ENCODE results near the gene RBM38. TPM values are rescaled to one million over a fixed set of nuclear protein-coding genes. Genes with fewer than 3 reads are reported as not detected.

RBM38 gene
- polyA plus RNA-seq, 2 of the 4 experiments (the other 2 are of a cell fraction), result 6.6 to 14.2 TPM

- Histone ChIP-seq H3K9me3 (no peaks in the 10 kb centered on the region), H3K27ac (no peak overlapping the region), H3K4me1 (no peaks in the 10 kb centered on the region), H3K4me3 (no peak overlapping the region), H3K4me2 (no peak overlapping the region)
- no peak for DNase-seq (ENCODE audit: low read depth in 1 of 2, low spot score in 1 of 2)
- POLR2A ChIA-PET, result interaction anchor here (0.6 kb wide), 1 partner anchor 12 kb away, joined by 3 read pairs; the partner anchor contains the start of gene RBM38
- no peak for ATAC-seq
- CTCF ChIA-PET, result interaction anchor here (2.0 to 2.6 kb wide), 3 partner anchors 10 to 96 kb away, joined by 4 to 9 read pairs (median 5); no protein-coding TSS in a partner anchor
- no peak for FAIRE-seq
- 94% methylated on average over 10 of the region's 10 CpGs for WGBS (ENCODE audit: missing lambda C conversion rate)
- TF ChIP-seq NR3C1 (IDR thresholded peaks at IDR 0.05) (no peak), BHLHE40 (IDR thresholded peaks at IDR 0.05; ENCODE audit: low read depth, low read length) (no peak), ZSCAN20 (CRISPR knock-in tag; IDR thresholded peaks at IDR 0.05) (no peak), NPAS2 (CRISPR knock-in tag; IDR thresholded peaks at IDR 0.05; ENCODE audit: borderline replicate concordance) (no peak), ZFP36 (IDR thresholded peaks at IDR 0.05; ENCODE audit: borderline replicate concordance, partially characterized antibody) (no peak), CBX8 (IDR thresholded peaks at IDR 0.05) (no peak), EHF (CRISPR knock-in tag; IDR thresholded peaks at IDR 0.05) (no peak), USF2 (IDR thresholded peaks at IDR 0.05) (no peak), HOXB5 (CRISPR knock-in tag; IDR thresholded peaks at IDR 0.05) (no peak), RARB (CRISPR knock-in tag; IDR thresholded peaks at IDR 0.05) (no peak), GATA3 (IDR thresholded peaks at IDR 0.05; ENCODE audit: borderline replicate concordance) (no peak), TFCP2L1 (CRISPR knock-in tag; IDR thresholded peaks at IDR 0.05) (no peak), POLR2AphosphoS2 (conservative IDR thresholded peaks at IDR 0.05; ENCODE audit: low read length) (no peak), HEYL (CRISPR knock-in tag; IDR thresholded peaks at IDR 0.05) (no peak), FOSL2 (IDR thresholded peaks at IDR 0.05) (no peak), FOSL2 (CRISPR knock-in tag; IDR thresholded peaks at IDR 0.05) (no peak), NFE2L2 (conservative IDR thresholded peaks at IDR 0.05; ENCODE audit: low read length) (no peak), HMGXB4 (CRISPR knock-in tag; IDR thresholded peaks at IDR 0.05; ENCODE audit: borderline replicate concordance) (no peak)
These were observed 12.0 kb downstream of the RBM38 start for GRCh38 chr20:57403216-57403615.

- no peak for FAIRE-seq
- 99% methylated on average over 9 of the region's 11 CpGs for WGBS (ENCODE audit: missing lambda C conversion rate)
- no peak for TF ChIP-seq CEBPB (IDR thresholded peaks at IDR 0.05)
- TF ChIP-seq NR3C1 (IDR thresholded peaks at IDR 0.05), result no peak
- TF ChIP-seq KDM5A (IDR thresholded peaks at IDR 0.05), result no peak
- no peak for TF ChIP-seq RFX5 (IDR thresholded peaks at IDR 0.05)
- TF ChIP-seq EHMT2 (IDR thresholded peaks at IDR 0.05; ENCODE audit: low read depth), result no peak
- no peak for TF ChIP-seq CBX8 (IDR thresholded peaks at IDR 0.05)
- no peak overlapping the region for H3K27ac ChIP-seq
- no peak for DNase-seq (ENCODE audit: low read depth in 1 of 2, low spot score in 1 of 2)
- ChIA-PET POLR2A (interaction anchor here (0.6 kb wide), 1 partner anchor 13 kb away, joined by 3 read pairs; the partner anchor contains the start of gene RBM38), CTCF (interaction anchor here (1.4 to 2.6 kb wide), 2 partner anchors 9 to 20 kb away, joined by 5 to 9 read pairs; no protein-coding TSS in a partner anchor)
- H3K4me2 ChIP-seq, result no peak overlapping the region
- no peak overlapping the region for H3K4me3 ChIP-seq
- H3K4me1 ChIP-seq, result no peaks in the 10 kb centered on the region
- ATAC-seq, result no peak
- H3K9me3 ChIP-seq, result no peaks in the 10 kb centered on the region
These were observed 12.8 kb downstream of the RBM38 start for GRCh38 chr20:57404006-57404405.

GRCh38 chr20:57404419-57405072 is 13.3 kb downstream of the RBM38 start:
- WGBS (ENCODE audit: missing lambda C conversion rate), result 97% methylated on average over 21 of the region's 22 CpGs
- Histone ChIP-seq H3K9me3 (no peaks in the 10 kb centered on the region), H3K4me1 (no peaks in the 10 kb centered on the region), H3K27ac (no peak overlapping the region), H3K4me3 (no peak overlapping the region), H3K4me2 (no peak overlapping the region)
- DNase-seq (ENCODE audit: low read depth in 1 of 2, low spot score in 1 of 2) (no peak), ATAC-seq (no peak), FAIRE-seq (no peak)
- ChIA-PET POLR2A (no interaction called here), CTCF (interaction anchor here (1.4 to 2.6 kb wide), 2 partner anchors 9 to 21 kb away, joined by 5 to 9 read pairs; no protein-coding TSS in a partner anchor)
- TF ChIP-seq RARB (CRISPR knock-in tag; IDR thresholded peaks at IDR 0.05) (no peak), PBX3 (IDR thresholded peaks at IDR 0.05) (no peak), HDAC2 (IDR thresholded peaks at IDR 0.05) (no peak), TP53 (CRISPR knock-in tag; IDR thresholded peaks at IDR 0.05) (no peak), EHMT2 (IDR thresholded peaks at IDR 0.05; ENCODE audit: low read depth) (no peak), RNF2 (IDR thresholded peaks at IDR 0.05; ENCODE audit: borderline replicate concordance, low read depth) (no peak), MAX (IDR thresholded peaks at IDR 0.05) (no peak), CEBPB (IDR thresholded peaks at IDR 0.05) (no peak), KDM5A (IDR thresholded peaks at IDR 0.05) (no peak), CBX2 (IDR thresholded peaks at IDR 0.05; ENCODE audit: borderline replicate concordance, low read depth) (no peak), BHLHE40 (IDR thresholded peaks at IDR 0.05; ENCODE audit: low read depth, low read length) (no peak), GATA3 (IDR thresholded peaks at IDR 0.05; ENCODE audit: borderline replicate concordance) (no peak), E2F6 (IDR thresholded peaks at IDR 0.05; ENCODE audit: borderline replicate concordance, low read depth) (no peak), RFX5 (IDR thresholded peaks at IDR 0.05) (no peak), HOXA7 (CRISPR knock-in tag; IDR thresholded peaks at IDR 0.05) (no peak), CBX8 (IDR thresholded peaks at IDR 0.05) (no peak), MAZ (IDR thresholded peaks at IDR 0.05; ENCODE audit: borderline replicate concordance, low read depth, low read length) (no peak), ZSCAN20 (CRISPR knock-in tag; IDR thresholded peaks at IDR 0.05) (no peak)
